K562 (cell line): ENCODE measurements around the gene PFDN2. TPM values are rescaled to one million over a fixed set of nuclear protein-coding genes. Genes with fewer than 3 reads are reported as not detected.

Experiments
- AFF1 ChIP-seq, 2 experiments: fragments of 450-650 bp; IDR thresholded peaks; 2 replicates each; pipeline ENCODE4 v1.6.1; 2018; ENCODE audit warnings: mild to moderate bottlenecking in 2 of 2, low read depth in 1 of 2; ENCODE audit not compliant: partially characterized antibody in 2 of 2
- ARID4B ChIP-seq: sonication (generic); formaldehyde crosslinking; IDR thresholded peaks from 2 replicates; pipeline ENCODE4 v1.8.0; 2022; ENCODE audit warnings: mild to moderate bottlenecking, missing genetic modification reagents
- CGGBP1 ChIP-seq: fragments of 250-450 bp; sonication (Bioruptor Pico); IDR thresholded peaks from 2 replicates; pipeline ENCODE4 v1.9.0; 2021; ENCODE audit warnings: mild to moderate bottlenecking
- CTCFL ChIP-seq: IDR thresholded peaks from 2 replicates; pipeline ENCODE4 v1.6.1; 2011; ENCODE audit warnings: borderline replicate concordance, low read depth, mild to moderate bottlenecking, moderate library complexity, low read length; ENCODE audit not compliant: insufficient read depth, poor library complexity, severe bottlenecking
- ESRRA ChIP-seq: fragments of 450-650 bp; IDR thresholded peaks from 2 replicates; pipeline ENCODE4 v1.6.1; 2014; ENCODE audit warnings: low read depth, mild to moderate bottlenecking, moderate library complexity, borderline replicate concordance
- FOS ChIP-seq: IDR thresholded peaks from 3 replicates; pipeline ENCODE4 v1.6.1; 2011; ENCODE audit not compliant: insufficient read length; ENCODE audit errors: extremely low read depth
- GATA2 ChIP-seq: sonication (generic); formaldehyde crosslinking; IDR thresholded peaks from 2 replicates; pipeline ENCODE4 v1.4.0; 2020; ENCODE audit warnings: mild to moderate bottlenecking, missing genetic modification reagents
- NFE2L1 ChIP-seq: fragments of 450-650 bp; IDR thresholded peaks from 2 replicates; pipeline ENCODE4 v1.6.1; 2016; ENCODE audit warnings: missing genetic modification characterization, low read depth, mild to moderate bottlenecking, missing compliant biosample characterization, moderate library complexity, borderline replicate concordance
- PCBP1 ChIP-seq: fragments of 200-400 bp; formaldehyde crosslinking; IDR thresholded peaks from 2 replicates; pipeline ENCODE4 v1.6.1; 2018; ENCODE audit warnings: mild to moderate bottlenecking, low read depth, low read length; ENCODE audit not compliant: poor library complexity, severe bottlenecking
- SRSF1 ChIP-seq: fragments of 200-400 bp; formaldehyde crosslinking; IDR thresholded peaks from 2 replicates; pipeline ENCODE4 v1.6.1; 2017; ENCODE audit warnings: mild to moderate bottlenecking, low read depth, low read length, moderate library complexity
- TSC22D4 ChIP-seq: fragments of 450-650 bp; IDR thresholded peaks from 2 replicates; pipeline ENCODE4 v1.6.1; 2016; ENCODE audit warnings: missing genetic modification characterization, missing biosample characterization, control low read depth
- YY1 ChIP-seq, 3 experiments: IDR thresholded peaks; 2 replicates each; pipeline ENCODE4 v1.6.1; 2011; ENCODE audit warnings: low read length in 2 of 3, mild to moderate bottlenecking in 2 of 3, moderate library complexity in 2 of 3, borderline replicate concordance in 1 of 3, control low read depth in 1 of 3, low read depth in 1 of 3; ENCODE audit not compliant: insufficient read depth in 3 of 3, insufficient replicate concordance in 2 of 3, control insufficient read depth in 1 of 3, insufficient read length in 1 of 3; ENCODE audit errors: extremely low read depth in 1 of 3
- ZKSCAN8 ChIP-seq: fragments of 200-800 bp; sonication (Bioruptor generic); IDR thresholded peaks from 2 replicates; pipeline ENCODE4 v1.6.1; 2016; ENCODE audit warnings: missing genetic modification characterization, missing compliant biosample characterization
- polyA plus RNA-seq, 8 experiments: library from polyadenylated mRNA; depleted of rRNA in 4 of 8; stranded (reverse) in 5 of 8; unstranded in 3 of 8; fragments of >200 nt; fragmentation: Nextera tagmentation in 2 of 8; fragmentation: Illumina TruSeq in 1 of 8; extraction: Ambion mirVana in 2 of 8; extraction: Trizol in 1 of 8; gene quantifications; 2 replicates each; pipeline versions ENCODE4 v1.2.1 to v1.2.3, GENCODE V29; 2011 to 2014; ENCODE audit warnings: inconsistent platforms in 1 of 8, missing spikeins in 1 of 8
- total RNA-seq, 7 experiments: library from RNA; depleted of rRNA in 6 of 7; stranded (reverse); fragments of >200 nt in 6 of 7; fragmentation: Illumina TruSeq in 2 of 7; extraction: Trizol in 2 of 7; gene quantifications; 2 replicates each; pipeline versions ENCODE4 v1.2.1 to v1.2.3, GENCODE V29; 2011 to 2021; ENCODE audit warnings: low replicate concordance in 1 of 7

The PFDN2 gene
- total and polyA plus RNA-seq, 9 of the 15 experiments (the other 6 are each of a cell fraction or from before 2014, with no cell fraction given) = 50.2 to 361 (median 144) TPM

GRCh38 chr1:161165742-161166668 is 48.2 kb upstream of the PFDN2 start, which contains the start of gene PPOX (continued):
- TF ChIP-seq ARID4B (CRISPR knock-in tag) (0 out of 2 replicates have a peak, but pooled peaks have one; percentile 58), ESRRA (peak; percentile 47), CGGBP1 (CRISPR knock-in tag) (0 out of 2 replicates have a peak, but pooled peaks have one; percentile 7), ZKSCAN8 (CRISPR knock-in tag) (no peak; the same call in 1 of the 2 replicates), SRSF1 (no peak), AFF1 (IDR thresholded peaks at IDR 0.05; ENCODE audit: low read depth in 1 of 2, partially characterized antibody in 2 of 2) (peak in 1 of 2 experiments; percentile 11), FOS (peak; percentile 67), GATA2 (CRISPR knock-in tag) (peak; percentile 99), CTCFL (peak; percentile 78), NFE2L1 (no peak), PCBP1 (no peak), YY1 (IDR thresholded peaks at IDR 0.05; ENCODE audit: borderline replicate concordance in 1 of 3, control insufficient read depth in 1 of 3, extremely low read depth in 1 of 3, insufficient read depth in 3 of 3, insufficient read length in 1 of 3, insufficient replicate concordance in 2 of 3, low read depth in 1 of 3, low read length in 2 of 3) (peak in 1 of 3 experiments; percentile 32), TSC22D4 (tag) (no peak)
